Large intestine (tissue), 3 donors: ENCODE measurements around the gene BATF3. TPM values are rescaled to one million over a fixed set of nuclear protein-coding genes. Genes with fewer than 3 reads are reported as not detected.

Experiments used
- DNase-seq, 2 donors: peaks; one replicate each; pipeline versions ENCODE4 v3.0.0 to v3.0.0-alpha.2; 2013
- H3K27ac ChIP-seq: one replicate; pipeline ENCODE4 v1.5.1; 2013; ENCODE audit warnings: low read length
- H3K27me3 ChIP-seq: 2 replicates; pipeline ENCODE4 v1.6.1; 2013; ENCODE audit warnings: low read length; ENCODE audit not compliant: control insufficient read depth, insufficient read depth
- H3K36me3 ChIP-seq: 2 replicates; pipeline ENCODE4 v1.6.1; 2013; ENCODE audit warnings: low read length; ENCODE audit not compliant: control insufficient read depth, insufficient read depth
- H3K4me1 ChIP-seq: one replicate; pipeline ENCODE4 v1.6.1; 2013; ENCODE audit warnings: low read length; ENCODE audit not compliant: control insufficient read depth, insufficient read depth
- H3K4me3 ChIP-seq: one replicate; pipeline ENCODE4 v1.5.1; 2013; ENCODE audit warnings: low read length
- H3K9me3 ChIP-seq: one replicate; pipeline ENCODE4 v1.6.1; 2013; ENCODE audit warnings: mild to moderate bottlenecking, low read depth, low read length, moderate library complexity; ENCODE audit not compliant: control insufficient read depth
- whole genome bisulfite sequencing: methylation state at CpG from one replicate; pipeline ENCODE4 v1.1.5; 2013; ENCODE audit warnings: low lambda C conversion rate; ENCODE audit not compliant: insufficient coverage; 5-methylcytosine and 5-hydroxymethylcytosine counted together
- polyA plus RNA-seq: library from polyadenylated mRNA; unstranded; fragments of 120-200 nt; gene quantifications from one replicate; pipeline ENCODE4 v1.2.1, GENCODE V29; 2013

The BATF3 gene
- polyA plus RNA-seq, 1 donor: 3.0 TPM

GRCh38 chr1:212686069-212686468 is 13.6 kb downstream of the BATF3 start:
- DNase-seq: no peak
- H3K4me3 ChIP-seq: no peak overlapping the region
- no peaks in the 10 kb centered on the region for H3K4me1 ChIP-seq
- no peak overlapping the region for H3K27ac ChIP-seq
- no peaks in the 10 kb centered on the region for H3K36me3 ChIP-seq
- H3K27me3 ChIP-seq: peaks cover 11% of the 10 kb centered on the region
- WGBS: no CpG with 5 or more reads among the region's 3 CpGs
- H3K9me3 ChIP-seq: no peaks in the 10 kb centered on the region

GRCh38 chr1:212685429-212685828 is 14.2 kb downstream of the BATF3 start:
- no peak for DNase-seq
- Histone ChIP-seq H3K27me3 (peaks cover 7% of the 10 kb centered on the region), H3K4me1 (no peaks in the 10 kb centered on the region), H3K4me3 (no peak overlapping the region), H3K27ac (no peak overlapping the region), H3K9me3 (no peaks in the 10 kb centered on the region), H3K36me3 (no peaks in the 10 kb centered on the region)
- no CpG with 5 or more reads among the region's 2 CpGs for WGBS

GRCh38 chr1:212684521-212685090 is 15.0 kb downstream of the BATF3 start:
- no peak for DNase-seq
- Histone ChIP-seq H3K27me3 (peaks cover 6% of the 10 kb centered on the region), H3K4me3 (no peak overlapping the region), H3K4me1 (no peaks in the 10 kb centered on the region), H3K36me3 (no peaks in the 10 kb centered on the region), H3K27ac (no peak overlapping the region), H3K9me3 (no peaks in the 10 kb centered on the region)
- WGBS: no CpG with 5 or more reads among the region's 11 CpGs

GRCh38 chr1:212684076-212684475 is 15.6 kb downstream of the BATF3 start:
- Histone ChIP-seq H3K9me3 (no peaks in the 10 kb centered on the region), H3K27ac (no peak overlapping the region), H3K36me3 (no peaks in the 10 kb centered on the region), H3K27me3 (peaks cover 6% of the 10 kb centered on the region), H3K4me3 (no peak overlapping the region), H3K4me1 (no peaks in the 10 kb centered on the region)
- DNase-seq: no peak
- 95% methylated on average over 3 of the region's 6 CpGs for WGBS

GRCh38 chr1:212683357-212683722 is 16.3 kb downstream of the BATF3 start:
- H3K4me3 ChIP-seq: no peak overlapping the region
- DNase-seq: no peak

GRCh38 chr1:212680680-212681389 is 18.8 kb downstream of the BATF3 start:
- Histone ChIP-seq H3K36me3 (no peaks in the 10 kb centered on the region), H3K4me1 (no peaks in the 10 kb centered on the region), H3K27me3 (peaks cover 6% of the 10 kb centered on the region), H3K9me3 (no peaks in the 10 kb centered on the region), H3K27ac (no peak overlapping the region), H3K4me3 (no peak overlapping the region)
- no peak for DNase-seq
- no CpG with 5 or more reads among the region's 4 CpGs for WGBS

More at GRCh38 chr1:212683357-212683722, 16.3 kb downstream of the BATF3 start:
- Histone ChIP-seq H3K36me3 (no peaks in the 10 kb centered on the region), H3K27ac (no peak overlapping the region), H3K9me3 (no peaks in the 10 kb centered on the region), H3K4me1 (no peaks in the 10 kb centered on the region), H3K27me3 (peaks cover 6% of the 10 kb centered on the region)
- WGBS: no CpG with 5 or more reads among the region's 7 CpGs

GRCh38 chr1:212678456-212679410 is 20.9 kb downstream of the BATF3 start:
- Histone ChIP-seq H3K4me3 (no peak overlapping the region), H3K27ac (no peak overlapping the region), H3K27me3 (peaks cover 6% of the 10 kb centered on the region), H3K9me3 (no peaks in the 10 kb centered on the region), H3K36me3 (no peaks in the 10 kb centered on the region), H3K4me1 (no peaks in the 10 kb centered on the region)
- no peak for DNase-seq
- no CpG with 5 or more reads among the region's 11 CpGs for WGBS

GRCh38 chr1:212677573-212677972 is 22.1 kb downstream of the BATF3 start:
- no peaks in the 10 kb centered on the region for H3K4me1 ChIP-seq
- no peak for DNase-seq

GRCh38 chr1:212677136-212677535 is 22.5 kb downstream of the BATF3 start:
- no peaks in the 10 kb centered on the region for H3K4me1 ChIP-seq
- 60% methylated on average over 2 of the region's 4 CpGs for WGBS

More at GRCh38 chr1:212677573-212677972, 22.1 kb downstream of the BATF3 start:
- WGBS: no CpG with 5 or more reads among the region's 4 CpGs
- H3K9me3 ChIP-seq: no peaks in the 10 kb centered on the region
- no peak overlapping the region for H3K27ac ChIP-seq
- no peaks in the 10 kb centered on the region for H3K36me3 ChIP-seq
- no peak overlapping the region for H3K4me3 ChIP-seq
- peaks cover 3% of the 10 kb centered on the region for H3K27me3 ChIP-seq

GRCh38 chr1:212675675-212676074 is 24.0 kb downstream of the BATF3 start:
- no peaks in the 10 kb centered on the region for H3K4me1 ChIP-seq
- H3K27ac ChIP-seq: no peak overlapping the region
- peaks cover 10% of the 10 kb centered on the region for H3K27me3 ChIP-seq
- 60% methylated on average over 1 of the region's 3 CpGs for WGBS
- H3K36me3 ChIP-seq: no peaks in the 10 kb centered on the region
- no peak for DNase-seq
- no peak overlapping the region for H3K4me3 ChIP-seq
- no peaks in the 10 kb centered on the region for H3K9me3 ChIP-seq

More at GRCh38 chr1:212677136-212677535, 22.5 kb downstream of the BATF3 start:
- Histone ChIP-seq H3K4me3 (no peak overlapping the region), H3K27ac (no peak overlapping the region), H3K27me3 (peaks cover 4% of the 10 kb centered on the region), H3K36me3 (no peaks in the 10 kb centered on the region), H3K9me3 (no peaks in the 10 kb centered on the region)
- no peak for DNase-seq
